ENCODE data around the gene CSF1R. TPM values are rescaled to one million over a fixed set of nuclear protein-coding genes. Genes with fewer than 3 reads are reported as not detected.

Gene CSF1R
- polyA plus RNA-seq, 2 of the 4 experiments (the other 2 are of a cell fraction): 0.06 TPM; not detected in 1

GRCh38 chr5:150044329-150044681 lies 42.0 kb downstream of the CSF1R start (continued):
- TF ChIP-seq POLR2AphosphoS2 (conservative IDR thresholded peaks at IDR 0.05; ENCODE audit: low read length) (no peak), PHF8 (IDR thresholded peaks at IDR 0.05; ENCODE audit: borderline replicate concordance, low read depth) (no peak)

- no peaks in the 10 kb centered on the region for H3K9me3 ChIP-seq
- WGBS (ENCODE audit: missing lambda C conversion rate): 85% methylated on average over 4 of the region's 4 CpGs
- ATAC-seq: no peak
- no peak for TF ChIP-seq HMGXB4 (CRISPR knock-in tag; IDR thresholded peaks at IDR 0.05; ENCODE audit: borderline replicate concordance)
- TF ChIP-seq RCOR1 (IDR thresholded peaks at IDR 0.05; ENCODE audit: low read depth, low read length): no peak
- no peak for TF ChIP-seq JUNB (IDR thresholded peaks at IDR 0.05)
- no peak for TF ChIP-seq MAFK (IDR thresholded peaks at IDR 0.05; ENCODE audit: partially characterized antibody)
- no peak for TF ChIP-seq ELK1 (IDR thresholded peaks at IDR 0.05; ENCODE audit: low read depth, low read length)
- TF ChIP-seq EHF (CRISPR knock-in tag; IDR thresholded peaks at IDR 0.05): no peak
- TF ChIP-seq POLR2A (IDR thresholded peaks at IDR 0.05; ENCODE audit: low read length): no peak
- ChIA-PET POLR2A (no interaction called here), CTCF (no interaction called here)
- H3K4me1 ChIP-seq: no peaks in the 10 kb centered on the region
- H3K4me3 ChIP-seq: no peak overlapping the region
- no peak overlapping the region for H3K27ac ChIP-seq
- no peak overlapping the region for H3K4me2 ChIP-seq
- DNase-seq (ENCODE audit: low read depth in 1 of 2, low spot score in 1 of 2): no peak
- no peak for FAIRE-seq
Measured at GRCh38 chr5:150043657-150044328, 42.6 kb downstream of the CSF1R start.

GRCh38 chr5:150042459-150042858 lies 43.9 kb downstream of the CSF1R start:
- ATAC-seq: no peak
- ChIA-PET CTCF (interaction anchor here (1.0 kb wide), 2 partner anchors 73 to 406 kb away, joined by 3 read pairs; no protein-coding TSS in a partner anchor), POLR2A (no interaction called here)
- H3K27ac ChIP-seq: no peak overlapping the region
- 86% methylated on average over 3 of the region's 3 CpGs for WGBS (ENCODE audit: missing lambda C conversion rate)
- TF ChIP-seq TP53 (CRISPR knock-in tag; IDR thresholded peaks at IDR 0.05) (no peak), ZC3H11A (IDR thresholded peaks at IDR 0.05) (no peak), RNF2 (IDR thresholded peaks at IDR 0.05; ENCODE audit: borderline replicate concordance, low read depth) (no peak), RFX5 (IDR thresholded peaks at IDR 0.05) (no peak), FOSL2 (IDR thresholded peaks at IDR 0.05) (no peak), FOSL2 (CRISPR knock-in tag; IDR thresholded peaks at IDR 0.05) (no peak), NPAS2 (CRISPR knock-in tag; IDR thresholded peaks at IDR 0.05; ENCODE audit: borderline replicate concordance) (no peak), HOXB13 (CRISPR knock-in tag; IDR thresholded peaks at IDR 0.05; ENCODE audit: low read depth) (no peak), MAX (IDR thresholded peaks at IDR 0.05) (no peak), PBX3 (IDR thresholded peaks at IDR 0.05) (no peak), JUN (IDR thresholded peaks at IDR 0.05) (no peak), CHD4 (IDR thresholded peaks at IDR 0.05; ENCODE audit: borderline replicate concordance) (no peak), CBX8 (IDR thresholded peaks at IDR 0.05) (no peak), HOXB5 (CRISPR knock-in tag; IDR thresholded peaks at IDR 0.05) (no peak), GATA3 (IDR thresholded peaks at IDR 0.05; ENCODE audit: borderline replicate concordance) (no peak), MAFK (IDR thresholded peaks at IDR 0.05; ENCODE audit: partially characterized antibody) (no peak), ZFP36 (IDR thresholded peaks at IDR 0.05; ENCODE audit: borderline replicate concordance, partially characterized antibody) (no peak), CHD2 (IDR thresholded peaks at IDR 0.05; ENCODE audit: low read length, partially characterized antibody) (no peak), BHLHE40 (IDR thresholded peaks at IDR 0.05; ENCODE audit: low read depth, low read length) (no peak), BCL3 (IDR thresholded peaks at IDR 0.05) (no peak)
- H3K9me3 ChIP-seq: no peaks in the 10 kb centered on the region
- no peak for DNase-seq (ENCODE audit: low read depth in 1 of 2, low spot score in 1 of 2)
- no peak for FAIRE-seq
- H3K4me1 ChIP-seq: no peaks in the 10 kb centered on the region
- H3K4me2 ChIP-seq: no peak overlapping the region
- no peak overlapping the region for H3K4me3 ChIP-seq

Measured in A549 (cell line).